Stomach (tissue), 9 donors: Measurements from ENCODE around the gene PGC. TPM values are rescaled to one million over a fixed set of nuclear protein-coding genes. Genes with fewer than 3 reads are reported as not detected.
A peak's percentile ranks its signal among the peaks of the same experiment; 100 is the strongest.

Source experiments
- DNase-seq, 2 donors: peaks; one replicate each; pipeline versions ENCODE4 v3.0.0 to v3.0.0-alpha.2; 2013 to 2019
- H3K27ac ChIP-seq, 5 donors: fragments of 200-600 bp in 4 of 5; sonication (generic) in 4 of 5; one replicate each; pipeline ENCODE4 v1.5.1; 2013 to 2019; ENCODE audit warnings: mild to moderate bottlenecking in 1 of 5, moderate library complexity in 1 of 5
- H3K27me3 ChIP-seq, 3 donors: fragments of 200-600 bp; sonication (generic); one replicate each; pipeline ENCODE4 v1.5.1; 2017 to 2019; ENCODE audit warnings: mixed run types in 1 of 3
- H3K36me3 ChIP-seq, 4 donors: fragments of 200-600 bp; sonication (generic); 1 replicate in 3 of 4; 2 replicates in 1 of 4; pipeline ENCODE4 v1.5.1; 2016 to 2019
- H3K4me1 ChIP-seq, 4 donors: fragments of 200-600 bp; sonication (generic); one replicate each; pipeline ENCODE4 v1.5.1; 2016 to 2019
- H3K4me3 ChIP-seq, 4 donors: fragments of 200-600 bp; sonication (generic) in 3 of 4; one replicate each; pipeline ENCODE4 v1.5.1; 2016 to 2019; ENCODE audit warnings: mild to moderate bottlenecking in 1 of 4
- H3K9me3 ChIP-seq, 4 donors: fragments of 200-600 bp; sonication (generic); one replicate each; pipeline ENCODE4 v1.5.1; 2016 to 2019
- EP300 ChIP-seq: sonication (generic); formaldehyde crosslinking; IDR thresholded peaks from one replicate; pipeline ENCODE4 v1.6.1; 2017; ENCODE audit warnings: antibody characterized with exemption
- POLR2A ChIP-seq, 4 donors: fragments of 450-650 bp; IDR thresholded peaks; one replicate each; pipeline ENCODE4 v1.6.1; 2016; ENCODE audit warnings: antibody characterized with exemption in 4 of 4, control low read depth in 2 of 4, mild to moderate bottlenecking in 1 of 4, moderate library complexity in 1 of 4
- POLR2AphosphoS5 ChIP-seq, 3 donors: sonication (generic); formaldehyde crosslinking; IDR thresholded peaks; one replicate each; pipeline ENCODE4 v1.6.1; 2016; ENCODE audit warnings: antibody characterized with exemption in 3 of 3
- WGBS, 5 donors: extraction: QIAGEN DNeasy Blood & Tissue Kit in 3 of 5; methylation state at CpG; one replicate each; pipeline versions ENCODE4 v1.1.5 to v1.1.7; 2013 to 2018; 5-methylcytosine and 5-hydroxymethylcytosine counted together
- intact Hi-C: fragments of 100-400 bp; cut with DNase I; formaldehyde crosslinking; loops from one replicate; pipeline ENCODE4 v1.15.1; 2023; ENCODE audit warnings: low total_unique reads
- polyA plus RNA-seq, 3 donors: library from polyadenylated mRNA; stranded (reverse); fragments of 200-250 nt; gene quantifications; one replicate each; pipeline ENCODE4 v1.2.3, GENCODE V29; 2013
- total RNA-seq, 5 donors: library from RNA; depleted of rRNA; stranded (reverse); fragments of >200 nt; gene quantifications; one replicate each; pipeline versions ENCODE4 v1.1.0 to v1.2.3, GENCODE V29; 2014 to 2016
- TF ChIP-seq, protein P1 (sequence below), 7 experiments: fragments of 450-650 bp in 4 of 7; fragments of 200-600 bp in 3 of 7; sonication (generic) in 3 of 7; IDR thresholded peaks; one replicate each; pipeline ENCODE4 v1.5.1; 2016 to 2019; ENCODE audit warnings: antibody characterized with exemption in 7 of 7, control low read depth in 2 of 7, mild to moderate bottlenecking in 1 of 7
- donor health status: healthy with polysubstance abuse.
- donor health status: Bipolar disorder and iron deficiency.
- donor health status: healthy.

PGC gene
- total and polyA plus RNA-seq, 8 donors = 101 to 48,206 (median 8,210) TPM

GRCh38 chr6:41708856-41709255 lies 38.3 kb downstream of the PGC start:
- peaks cover 52 to 91% (median 78%) of the 10 kb centered on the region in 4 donors for H3K4me1 ChIP-seq
- no peaks in the 10 kb centered on the region for H3K27me3 ChIP-seq
- H3K36me3 ChIP-seq = no peaks in the 10 kb centered on the region
- no peak for DNase-seq
- H3K27ac ChIP-seq = no peak overlapping the region
- H3K9me3 ChIP-seq = no peaks in the 10 kb centered on the region
- TF ChIP-seq, protein P1, sequence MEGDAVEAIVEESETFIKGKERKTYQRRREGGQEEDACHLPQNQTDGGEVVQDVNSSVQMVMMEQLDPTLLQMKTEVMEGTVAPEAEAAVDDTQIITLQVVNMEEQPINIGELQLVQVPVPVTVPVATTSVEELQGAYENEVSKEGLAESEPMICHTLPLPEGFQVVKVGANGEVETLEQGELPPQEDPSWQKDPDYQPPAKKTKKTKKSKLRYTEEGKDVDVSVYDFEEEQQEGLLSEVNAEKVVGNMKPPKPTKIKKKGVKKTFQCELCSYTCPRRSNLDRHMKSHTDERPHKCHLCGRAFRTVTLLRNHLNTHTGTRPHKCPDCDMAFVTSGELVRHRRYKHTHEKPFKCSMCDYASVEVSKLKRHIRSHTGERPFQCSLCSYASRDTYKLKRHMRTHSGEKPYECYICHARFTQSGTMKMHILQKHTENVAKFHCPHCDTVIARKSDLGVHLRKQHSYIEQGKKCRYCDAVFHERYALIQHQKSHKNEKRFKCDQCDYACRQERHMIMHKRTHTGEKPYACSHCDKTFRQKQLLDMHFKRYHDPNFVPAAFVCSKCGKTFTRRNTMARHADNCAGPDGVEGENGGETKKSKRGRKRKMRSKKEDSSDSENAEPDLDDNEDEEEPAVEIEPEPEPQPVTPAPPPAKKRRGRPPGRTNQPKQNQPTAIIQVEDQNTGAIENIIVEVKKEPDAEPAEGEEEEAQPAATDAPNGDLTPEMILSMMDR (IDR thresholded peaks at IDR 0.05) = no peak
- TF ChIP-seq POLR2A (IDR thresholded peaks at IDR 0.05) (no peak), EP300 (no peak), POLR2AphosphoS5 (IDR thresholded peaks at IDR 0.05) (no peak)
- intact Hi-C loops = no loop called here
- no peak overlapping the region for H3K4me3 ChIP-seq
- 89 to 97% (median 93%) methylated on average over 3 of the region's 3 CpGs for WGBS, 5 donors

DNA sequence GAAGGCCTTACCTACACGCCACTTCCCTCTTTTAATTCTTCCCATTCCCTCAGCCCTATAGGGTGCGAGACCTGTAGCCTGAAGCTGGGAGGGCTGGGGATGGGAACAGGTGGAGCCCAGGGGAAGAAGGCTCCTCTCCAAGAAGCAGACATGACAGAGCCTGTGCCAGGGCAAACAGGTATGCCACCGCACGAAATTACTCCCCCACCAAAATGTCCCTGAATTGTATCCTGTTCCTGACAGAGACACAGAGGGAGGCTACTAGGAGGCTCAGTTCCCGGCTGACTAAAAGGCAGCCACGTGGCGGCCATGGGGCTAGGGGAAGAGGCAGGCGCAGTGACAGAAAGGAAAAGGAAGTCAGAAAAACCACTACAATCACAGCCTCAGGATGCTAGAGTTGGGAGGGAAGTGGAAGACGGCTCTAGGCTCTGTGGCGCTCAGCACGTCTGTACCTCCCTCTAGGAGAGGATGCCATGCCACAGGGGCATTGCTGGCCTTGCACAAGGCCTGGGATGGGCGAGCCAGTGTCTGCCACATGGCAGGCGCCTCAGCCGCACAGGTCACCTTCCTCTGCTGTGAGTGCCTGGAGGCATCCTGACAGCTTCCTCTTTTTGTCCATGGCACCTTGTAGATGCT lies 39.5 kb downstream of the PGC start:
- intact Hi-C loops = no loop called here
- peak overlapping the region in 4 of 5 donors; percentile 69 to 84 (median 84) for H3K27ac ChIP-seq
- H3K4me1 ChIP-seq = peaks cover 42 to 83% (median 70%) of the 10 kb centered on the region in 4 donors
- H3K9me3 ChIP-seq = no peaks in the 10 kb centered on the region
- peak in 1 of 2 donors; percentile 44 for DNase-seq
- no peaks in the 10 kb centered on the region for H3K27me3 ChIP-seq
- TF ChIP-seq EP300 (no peak), POLR2AphosphoS5 (IDR thresholded peaks at IDR 0.05) (no peak), POLR2A (IDR thresholded peaks at IDR 0.05) (no peak)
- TF ChIP-seq, protein P1 (IDR thresholded peaks at IDR 0.05) = no peak
- H3K36me3 ChIP-seq = peaks cover 0 to 7% (median 5%) of the 10 kb centered on the region in 4 donors
- no peak overlapping the region for H3K4me3 ChIP-seq
- WGBS, 5 donors = 71 to 78% (median 76%) methylated on average over 14 of the region's 14 CpGs

DNA sequence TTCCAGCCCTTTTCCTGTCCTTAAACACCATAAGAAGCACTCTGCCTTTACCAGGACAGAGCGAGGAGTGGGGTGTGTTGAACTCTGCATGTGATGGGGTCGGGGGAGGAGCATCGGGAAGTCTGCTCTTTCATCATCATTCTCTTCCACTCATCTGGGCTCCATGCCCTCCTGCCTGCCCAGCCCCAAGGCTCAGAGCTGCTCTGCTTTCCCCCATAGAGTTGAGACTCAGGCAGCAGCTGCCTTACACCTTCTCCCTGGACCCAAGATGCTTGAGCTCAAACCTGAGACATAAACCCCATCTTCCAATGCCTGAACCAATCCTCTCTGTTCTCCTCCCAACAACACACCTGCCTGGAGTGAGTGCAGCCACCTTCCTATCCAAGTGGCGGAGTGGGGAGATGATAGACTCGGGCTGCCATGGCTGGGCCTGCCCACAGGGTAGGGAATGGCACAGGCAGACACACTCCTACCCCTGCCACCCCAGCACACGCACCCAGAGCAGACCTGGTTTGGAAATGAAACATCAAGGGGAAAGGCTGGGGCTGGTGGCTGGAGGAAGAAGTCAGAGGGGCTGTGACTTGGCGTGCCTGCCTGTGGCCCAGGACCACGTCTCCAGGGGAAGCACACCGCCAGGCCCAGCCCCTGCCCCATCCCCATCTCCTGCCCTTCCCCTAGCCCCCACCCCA lies 40.2 kb downstream of the PGC start:
- no peak for DNase-seq
- WGBS, 5 donors = 74 to 90% (median 84%) methylated on average over 9 of the region's 9 CpGs
- Histone ChIP-seq H3K4me1 (peaks cover 36 to 80% (median 63%) of the 10 kb centered on the region in 4 donors), H3K9me3 (no peaks in the 10 kb centered on the region), H3K27me3 (no peaks in the 10 kb centered on the region), H3K27ac (peak overlapping the region in 4 of 5 donors; percentile 69 to 84 (median 84)), H3K4me3 (no peak overlapping the region), H3K36me3 (peaks cover 0 to 10% (median 7%) of the 10 kb centered on the region in 4 donors)
- intact Hi-C loops = no loop called here
- no peak for TF ChIP-seq POLR2AphosphoS5 (IDR thresholded peaks at IDR 0.05)
- no peak for TF ChIP-seq EP300
- no peak for TF ChIP-seq POLR2A (IDR thresholded peaks at IDR 0.05)
- TF ChIP-seq, protein P1 (IDR thresholded peaks at IDR 0.05) = no peak

DNA sequence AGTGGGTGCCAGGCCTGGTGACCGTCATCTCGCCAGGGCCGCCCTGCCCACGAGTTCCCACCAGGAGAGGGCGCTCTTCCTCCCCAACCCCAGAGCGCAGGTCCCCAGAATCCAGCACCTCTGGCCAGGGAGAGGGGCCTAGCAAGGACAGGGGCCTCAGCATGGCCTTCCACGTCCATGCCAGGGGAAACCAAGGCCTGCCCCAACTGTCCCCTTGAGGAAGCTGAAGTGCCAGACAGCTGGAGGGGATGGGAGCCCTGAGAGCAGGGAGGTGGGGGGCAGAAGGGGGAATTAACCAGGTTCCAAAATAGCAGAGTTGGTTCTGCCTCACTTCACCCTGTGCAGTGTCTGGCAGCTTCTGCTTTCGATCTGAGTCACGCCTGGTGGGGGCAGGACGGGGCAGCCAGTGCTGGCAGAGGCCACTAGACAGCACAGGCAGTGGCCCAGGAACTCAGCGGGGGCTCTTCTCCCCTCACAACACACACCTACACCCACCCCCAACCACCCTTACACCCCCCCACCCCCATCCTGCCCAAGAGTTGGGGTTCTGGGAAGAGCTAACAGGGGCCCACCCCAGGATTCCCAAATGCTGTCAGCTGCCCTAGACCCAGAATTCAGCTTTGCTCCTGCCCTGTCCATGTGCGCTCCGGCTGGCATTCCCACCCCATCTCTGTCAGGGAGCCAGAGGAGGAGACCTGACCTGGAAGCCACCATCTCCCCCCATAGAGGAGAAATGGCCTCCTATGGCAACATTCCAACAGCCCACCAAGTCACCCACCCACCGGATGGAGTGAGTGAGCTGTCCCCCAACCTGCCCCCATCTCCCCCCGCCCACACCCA lies 41.0 kb downstream of the PGC start:
- intact Hi-C loops = no loop called here
- peaks cover 0 to 10% (median 7%) of the 10 kb centered on the region in 4 donors for H3K36me3 ChIP-seq
- DNase-seq = peak; percentile 75 to 81
- WGBS, 5 donors = 35 to 58% (median 42%) methylated on average over 9 to 15 of the region's 15 CpGs
- peak overlapping the region; percentile 50 to 84 (median 83) for H3K27ac ChIP-seq
- H3K4me1 ChIP-seq = peaks cover 30 to 72% (median 55%) of the 10 kb centered on the region in 4 donors
- H3K4me3 ChIP-seq = peak overlapping the region in 1 of 4 donors; percentile 27
- H3K27me3 ChIP-seq = no peaks in the 10 kb centered on the region
- H3K9me3 ChIP-seq = no peaks in the 10 kb centered on the region
- TF ChIP-seq, protein P1 (IDR thresholded peaks at IDR 0.05) = peak in 5 of 7 experiments; percentile 36 to 80 (median 64)
- TF ChIP-seq EP300 = no peak
- TF ChIP-seq POLR2AphosphoS5 (IDR thresholded peaks at IDR 0.05) = peak in 2 of 3 donors; percentile 20 to 30
